Panc1 (cell line): ENCODE data around the gene SDF2L1. TPM values are rescaled to one million over a fixed set of nuclear protein-coding genes. Genes with fewer than 3 reads are reported as not detected.

Experiments used
- ATAC-seq: fragments of 200-7000 bp; cut with Tn5 transposase; 2 replicates; pipeline ENCODE4 v1.9.1; 2020; ENCODE audit warnings: mild to moderate bottlenecking, moderate library complexity
- BruUV-seq: library from RNA; stranded (reverse); fragments of 400-500 nt; replicated peaks from 2 replicates; lab custom pipeline; 2021; lab: Mats Ljungman, UMichigan
- CTCF ChIA-PET: fragments of 300-600 bp; sonication (Branson Sonifier 250); formaldehyde crosslinking; loops from one replicate; lab custom pipeline; 2022; ENCODE audit warnings: antibody characterized with exemption; lab: Charles Lee
- POLR2A ChIA-PET: fragments of 300-600 bp; sonication (Branson Sonifier 250); formaldehyde crosslinking; loops from one replicate; lab custom pipeline; 2022; ENCODE audit warnings: antibody characterized with exemption; lab: Charles Lee
- DNase-seq: peaks from one replicate; pipeline ENCODE4 v3.0.0-alpha.2; 2010; ENCODE audit warnings: low read depth, low spot score
- H3K27ac ChIP-seq: 2 replicates; pipeline ENCODE4 v1.5.1; 2011; ENCODE audit warnings: mild to moderate bottlenecking, low read length, inconsistent platforms
- H3K27me3 ChIP-seq: fragments of 200-500 bp; sonication (Bioruptor generic); 2 replicates; pipeline ENCODE4 v1.6.0; 2014; ENCODE audit warnings: low read length, inconsistent platforms; ENCODE audit not compliant: control insufficient read depth, insufficient read depth
- H3K36me3 ChIP-seq: fragments of 200-500 bp; sonication (Bioruptor generic); 2 replicates; pipeline ENCODE4 v1.5.1; 2014; ENCODE audit warnings: inconsistent platforms, mild to moderate bottlenecking, low read length, moderate library complexity; ENCODE audit not compliant: control insufficient read depth, insufficient read depth
- H3K4me1 ChIP-seq: 2 replicates; pipeline ENCODE4 v1.5.1; 2011; ENCODE audit warnings: inconsistent platforms, mild to moderate bottlenecking, low read length, moderate library complexity; ENCODE audit not compliant: control insufficient read depth, insufficient read depth
- H3K4me3 ChIP-seq, 2 experiments: 2 replicates each; pipeline ENCODE4 v1.5.1; 2011 to 2012; ENCODE audit warnings: low read depth in 2 of 2, low read length in 2 of 2, mild to moderate bottlenecking in 2 of 2, inconsistent platforms in 1 of 2, moderate library complexity in 1 of 2
- H3K9me3 ChIP-seq: fragments of 200-500 bp; sonication (Bioruptor generic); 2 replicates; pipeline ENCODE4 v1.5.1; 2014; ENCODE audit warnings: low read depth, mild to moderate bottlenecking, inconsistent platforms, low read length, moderate library complexity; ENCODE audit not compliant: control insufficient read depth, insufficient read depth
- CTCF ChIP-seq: fragments of 450-650 bp; IDR thresholded peaks from 2 replicates; pipeline ENCODE4 v1.5.1; 2017; ENCODE audit warnings: mild to moderate bottlenecking
- POLR2AphosphoS5 ChIP-seq: IDR thresholded peaks from 2 replicates; pipeline ENCODE4 v1.6.1; 2012; ENCODE audit warnings: mild to moderate bottlenecking, low read depth, low read length, moderate library complexity
- REST ChIP-seq, 2 experiments: IDR thresholded peaks; 2 replicates each; pipeline ENCODE4 v1.6.1; 2011 to 2012; ENCODE audit warnings: low read depth in 2 of 2, control low read depth in 1 of 2, low read length in 1 of 2, mild to moderate bottlenecking in 1 of 2, moderate library complexity in 1 of 2; ENCODE audit not compliant: insufficient read depth in 1 of 2
- SIN3A ChIP-seq: IDR thresholded peaks from 2 replicates; pipeline ENCODE4 v1.6.1; 2012; ENCODE audit warnings: low read depth, mild to moderate bottlenecking, low read length, moderate library complexity, borderline replicate concordance; ENCODE audit not compliant: insufficient read depth
- TCF7L2 ChIP-seq: IDR thresholded peaks from 2 replicates; pipeline ENCODE4 v1.6.1; 2011; ENCODE audit warnings: mild to moderate bottlenecking, low read depth, low read length, inconsistent platforms
- in situ Hi-C: cut with HindIII; loops from 2 replicates; pipeline ENCODE4 v1.10.0; 2016; ENCODE audit warnings: low sequenced_read_pairs, low pct_unique_long_range_greater_than_20kb
- intact Hi-C: fragments of 100-400 bp; cut with micrococcal nuclease; formaldehyde crosslinking; loops from one replicate; pipeline ENCODE4 v1.10.0; 2022; ENCODE audit not compliant: unreplicated experiment
- total RNA-seq: library from RNA; stranded (reverse); gene quantifications from one replicate; pipeline ENCODE4 v1.2.1, GENCODE V29; 2021; ENCODE audit not compliant: unreplicated experiment

The SDF2L1 gene
- total RNA-seq, 1 experiment from 2014 or later: 66.0 TPM

- DNase-seq (no peak), ATAC-seq (no peak)
- Histone ChIP-seq H3K4me1 (no peaks in the 10 kb centered on the region), H3K27ac (no peak overlapping the region), H3K36me3 (peaks cover 5% of the 10 kb centered on the region; the same call in 1 of the 2 replicates), H3K27me3 (no peaks in the 10 kb centered on the region), H3K4me3 (no peak overlapping the region), H3K9me3 (no peaks in the 10 kb centered on the region)
- CTCF ChIA-PET: no interaction called here
- POLR2A ChIA-PET: no interaction called here
- BruUV-seq: no TSS peak
- in situ Hi-C loops: no loop called here
- intact Hi-C loops: no loop called here
- TF ChIP-seq REST (IDR thresholded peaks at IDR 0.05; ENCODE audit: insufficient read depth in 1 of 2, low read depth in 2 of 2, low read length in 1 of 2): no peak
- TF ChIP-seq SIN3A: no peak
- TF ChIP-seq TCF7L2: no peak
- TF ChIP-seq POLR2AphosphoS5: no peak
- TF ChIP-seq CTCF: no peak
These were observed 26.9 kb downstream of the SDF2L1 start for GRCh38 chr22:21669026-21669425.

DNA sequence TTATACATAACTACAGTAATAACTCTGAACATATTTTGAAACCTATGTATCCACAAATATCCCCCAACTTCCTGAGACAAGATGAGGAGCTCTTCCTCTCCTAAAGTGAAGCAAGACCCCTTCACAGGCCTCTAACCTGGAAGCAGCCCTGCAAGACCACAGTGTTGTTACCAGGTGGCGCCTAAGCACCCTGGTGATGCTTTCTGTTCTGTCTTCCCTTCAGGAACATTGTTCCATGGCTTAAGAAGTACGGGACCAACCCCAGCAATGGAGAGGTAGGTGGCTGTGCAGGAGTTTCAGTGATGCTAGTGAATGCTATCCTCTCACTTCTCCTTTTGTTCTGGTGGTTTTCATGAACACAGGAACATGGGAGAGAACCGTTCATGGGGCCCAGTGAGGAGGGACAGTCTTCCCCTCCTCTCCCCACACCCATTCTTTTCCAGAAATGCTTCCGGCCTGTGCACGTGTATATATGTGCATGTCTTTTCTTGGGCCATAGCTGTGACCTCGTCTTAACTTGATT, 30.1 kb downstream of the SDF2L1 start:
- H3K9me3 ChIP-seq: no peaks in the 10 kb centered on the region
- H3K27ac ChIP-seq: no peak overlapping the region
- intact Hi-C loops (no loop called here), in situ Hi-C loops (no loop called here)
- TF ChIP-seq POLR2AphosphoS5: no peak
- TF ChIP-seq CTCF: no peak
- H3K27me3 ChIP-seq: no peaks in the 10 kb centered on the region
- H3K36me3 ChIP-seq: peaks cover 5% of the 10 kb centered on the region; the same call in 1 of the 2 replicates
- POLR2A ChIA-PET: no interaction called here
- ATAC-seq (no peak), DNase-seq (no peak)
- CTCF ChIA-PET: no interaction called here
- no peak overlapping the region for H3K4me3 ChIP-seq
- BruUV-seq: no TSS peak
- no peaks in the 10 kb centered on the region for H3K4me1 ChIP-seq
